GM21825 (cell line): ENCODE results near the gene CORIN.
"Not testable (repeated sequence)": the region's sequence is repeated elsewhere in the genome, so short reads cannot be mapped to it uniquely, and the experiment has no call there.

ENCODE experiments used
- ATAC-seq: cut with Tn5 transposase; IDR thresholded peaks from one replicate; pipeline ENCODE4 v1.9.1; 2021; ENCODE audit warnings: mild to moderate bottlenecking, moderate library complexity; ENCODE audit not compliant: unreplicated experiment

Gene CORIN

GRCh38 chr4:47721892-47722575 is 115.8 kb downstream of the CORIN start:
- ATAC-seq: no peak

GRCh38 chr4:47721485-47721884 is 116.4 kb downstream of the CORIN start:
- no peak for ATAC-seq

GRCh38 chr4:47720787-47721186 is 117.1 kb downstream of the CORIN start:
- ATAC-seq: no peak

GRCh38 chr4:47719576-47719975 is 118.3 kb downstream of the CORIN start:
- no peak for ATAC-seq

- no peak for ATAC-seq
Measured at GRCh38 chr4:47718696-47719095, 119.2 kb downstream of the CORIN start.

DNA sequence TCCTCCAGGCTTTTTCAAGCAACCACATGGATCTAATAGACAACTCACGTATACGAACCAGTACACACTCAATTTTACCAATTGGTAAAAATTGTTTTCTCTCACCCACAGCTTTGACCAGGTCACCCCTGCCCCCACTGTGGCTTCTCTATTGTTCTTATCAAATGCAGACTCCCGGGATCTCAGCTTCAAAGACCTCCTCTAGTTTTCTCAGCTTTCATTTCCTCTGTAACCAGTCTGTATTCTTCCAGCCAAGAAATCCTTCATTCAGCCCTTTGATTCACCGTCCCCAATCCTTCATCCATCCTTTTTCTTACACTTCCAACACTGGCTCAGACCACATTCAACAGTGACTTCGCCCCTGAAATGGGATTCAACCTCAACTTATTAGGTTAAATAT is 120.7 kb downstream of the CORIN start:
- ATAC-seq: no peak

GRCh38 chr4:47715716-47716416 is 122.0 kb downstream of the CORIN start:
- ATAC-seq: no peak

DNA sequence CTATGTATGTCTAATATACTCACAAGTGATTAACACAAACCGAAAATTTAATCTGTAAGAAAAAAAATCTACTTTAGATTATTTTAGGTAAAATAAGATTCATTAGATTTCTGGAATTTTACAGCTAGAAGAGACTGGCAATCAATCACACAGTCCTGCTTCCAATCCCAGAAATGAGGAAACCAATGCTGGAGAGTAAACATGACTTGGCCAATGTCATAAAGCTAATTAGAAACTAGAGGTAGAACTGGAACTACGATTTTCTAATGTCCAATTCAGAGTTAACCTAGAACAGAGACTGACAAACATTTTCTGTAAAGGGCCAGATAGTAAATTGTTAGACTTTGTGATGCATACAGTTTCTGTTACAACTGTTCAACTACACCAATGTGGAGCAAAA is 123.6 kb downstream of the CORIN start:
- ATAC-seq: no peak

GRCh38 chr4:47713129-47713834 is 124.6 kb downstream of the CORIN start:
- ATAC-seq: no peak

- ATAC-seq: no peak
Measured at GRCh38 chr4:47711646-47712045, 126.2 kb downstream of the CORIN start.

DNA sequence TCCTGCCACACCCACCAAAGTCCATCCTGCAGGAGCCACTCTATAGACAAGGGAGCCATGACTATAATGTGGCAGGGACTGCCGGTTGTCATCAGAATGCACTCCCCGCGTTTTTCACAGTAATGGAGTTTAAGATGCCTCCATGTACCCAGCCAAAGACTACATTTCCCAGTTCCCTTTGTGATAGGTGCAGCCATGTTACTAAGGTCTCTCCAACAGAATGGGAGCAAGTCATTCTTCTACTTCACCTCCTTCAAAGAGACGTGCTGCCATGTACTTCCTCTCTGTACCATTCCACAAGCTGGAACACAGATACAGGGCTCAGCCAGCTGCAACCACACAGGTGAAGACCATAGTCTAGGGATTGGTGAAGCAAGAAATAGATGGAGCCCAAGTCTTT is 126.7 kb downstream of the CORIN start:
- no peak for ATAC-seq

GRCh38 chr4:47706352-47706751 is 131.5 kb downstream of the CORIN start:
- ATAC-seq: not testable (repeated sequence)

DNA sequence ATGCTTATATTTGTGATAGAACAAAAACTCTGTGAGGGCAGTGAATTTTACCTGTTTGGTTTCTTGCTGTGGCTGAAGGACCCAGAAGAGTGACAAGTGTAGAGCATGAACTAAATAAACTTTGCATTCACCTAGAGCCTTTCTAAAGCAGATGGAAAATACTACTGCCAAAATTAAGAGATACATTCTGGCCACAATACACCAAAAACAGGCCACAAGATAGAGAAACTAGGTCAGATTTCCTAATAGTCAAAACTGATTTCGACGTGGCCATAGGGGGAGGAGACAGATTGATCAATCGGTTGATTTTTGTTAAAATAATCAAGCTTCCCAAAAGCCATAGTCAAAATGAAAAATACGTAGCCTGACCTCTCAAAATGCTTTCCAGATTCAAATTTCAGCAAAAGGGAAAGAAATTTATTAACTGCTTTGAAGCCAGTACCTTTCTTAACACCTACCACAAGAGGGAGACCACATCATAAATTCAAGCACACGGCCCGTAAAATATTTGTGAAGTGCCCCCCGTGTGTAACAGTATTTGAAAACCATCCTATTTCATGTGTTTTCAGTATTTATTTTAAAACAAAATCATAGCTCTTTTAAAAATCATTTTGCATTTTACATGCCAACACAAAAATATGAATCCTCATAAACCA is 132.4 kb downstream of the CORIN start:
- ATAC-seq: no peak

GRCh38 chr4:47704693-47705325 is 133.1 kb downstream of the CORIN start:
- no peak for ATAC-seq

- no peak for ATAC-seq
Measured at GRCh38 chr4:47703956-47704355, 133.9 kb downstream of the CORIN start.

DNA sequence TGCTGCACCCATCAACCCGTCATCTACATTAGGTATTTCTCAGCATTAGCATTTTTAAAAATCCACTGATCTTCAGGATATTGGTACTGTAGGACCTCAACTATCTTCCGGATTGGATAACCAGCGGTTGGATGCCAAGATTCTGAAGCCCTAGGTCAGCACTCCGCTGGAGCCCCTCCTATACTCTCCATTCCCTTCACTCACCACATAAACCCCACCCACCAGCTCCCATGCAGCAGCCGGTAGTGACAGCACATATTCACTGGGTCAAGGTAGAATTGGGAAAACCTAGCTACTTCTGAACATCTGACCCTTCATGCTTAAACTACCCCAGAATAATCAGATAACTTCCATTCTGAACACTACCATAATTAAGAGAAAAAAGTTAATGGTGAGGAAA is 134.9 kb downstream of the CORIN start:
- ATAC-seq: no peak

GRCh38 chr4:47701286-47701685 is 136.6 kb downstream of the CORIN start:
- no peak for ATAC-seq

GRCh38 chr4:47698837-47699236 is 139.0 kb downstream of the CORIN start:
- no peak for ATAC-seq

DNA sequence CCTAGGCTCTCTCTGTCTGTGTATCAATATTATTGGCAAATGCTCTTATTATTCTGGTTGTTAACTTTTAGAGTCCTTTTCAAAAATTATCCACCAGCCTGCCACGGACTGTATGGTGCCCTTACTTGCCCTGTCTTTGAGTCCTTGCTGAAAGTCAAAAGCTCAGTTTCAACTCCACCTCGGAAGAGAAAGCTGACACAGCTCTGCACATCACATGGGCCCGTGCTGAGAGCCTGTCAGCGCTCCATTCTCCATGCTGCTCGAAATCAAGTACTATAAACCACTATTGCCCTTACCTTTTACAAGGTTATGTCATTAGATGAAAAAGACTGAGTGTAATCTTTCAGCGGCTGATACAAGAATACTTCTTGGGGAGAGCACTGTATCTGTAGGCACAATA is 141.0 kb downstream of the CORIN start:
- no peak for ATAC-seq

DNA sequence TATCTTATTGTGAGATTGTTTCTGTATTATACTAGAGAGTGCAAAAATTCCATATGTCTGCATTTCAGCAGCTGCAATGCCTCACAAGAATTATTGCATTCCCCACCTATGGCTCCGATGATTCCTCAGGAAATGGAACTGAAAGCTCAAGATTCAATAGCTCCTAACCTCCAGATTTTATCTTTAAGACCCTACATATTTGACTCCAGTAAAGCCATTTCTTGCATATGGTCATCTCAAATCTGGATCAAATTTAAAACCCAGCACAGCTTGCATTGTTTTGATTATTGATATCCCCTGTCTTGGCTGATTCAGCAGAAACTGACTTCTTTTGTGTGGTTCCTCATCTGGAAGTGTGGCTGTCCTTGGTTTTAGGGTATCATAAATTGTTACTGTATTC is 142.6 kb downstream of the CORIN start:
- ATAC-seq: no peak

GRCh38 chr4:47694322-47694721 is 143.5 kb downstream of the CORIN start:
- ATAC-seq: no peak
